HCT116 (cell line): ENCODE measurements around the gene ZP1.

Source experiments
- CEBPB ChIP-seq: IDR thresholded peaks from 2 replicates; pipeline ENCODE4 v1.6.1; 2012; ENCODE audit warnings: low read depth
- ELF1 ChIP-seq: IDR thresholded peaks from 2 replicates; pipeline ENCODE4 v1.6.1; 2012; ENCODE audit warnings: low read depth, borderline replicate concordance
- EZH2 ChIP-seq: fragments of 200-600 bp; sonication (generic); IDR thresholded peaks from 2 replicates; pipeline ENCODE4 v1.6.1; 2017; ENCODE audit warnings: antibody characterized with exemption, mixed run types
- FOSL1 ChIP-seq: IDR thresholded peaks from 2 replicates; pipeline ENCODE4 v1.6.1; 2012; ENCODE audit warnings: low read depth
- POLR2A ChIP-seq: IDR thresholded peaks from 2 replicates; pipeline ENCODE4 v1.7.0; 2011; ENCODE audit warnings: borderline replicate concordance; ENCODE audit not compliant: insufficient read depth, insufficient read length; ENCODE audit errors: extremely low read depth
- POLR2AphosphoS5 ChIP-seq: IDR thresholded peaks from 2 replicates; pipeline ENCODE4 v1.6.1; 2011; ENCODE audit warnings: mild to moderate bottlenecking, low read depth, low read length, moderate library complexity
- RAD21 ChIP-seq: IDR thresholded peaks from 2 replicates; pipeline ENCODE4 v1.6.1; 2012; ENCODE audit warnings: low read depth, mild to moderate bottlenecking
- SIN3A ChIP-seq: IDR thresholded peaks from 2 replicates; pipeline ENCODE4 v1.6.1; 2012; ENCODE audit warnings: low read depth
- TCF7L2 ChIP-seq: IDR thresholded peaks from 2 replicates; pipeline ENCODE4 v1.7.0; 2011; ENCODE audit warnings: borderline replicate concordance, inconsistent platforms; ENCODE audit not compliant: insufficient read depth, insufficient read length; ENCODE audit errors: extremely low read depth
- YY1 ChIP-seq: IDR thresholded peaks from 2 replicates; pipeline ENCODE4 v1.6.1; 2011; ENCODE audit warnings: low read length, low read depth, moderate library complexity, mild to moderate bottlenecking; ENCODE audit not compliant: insufficient replicate concordance; ENCODE audit errors: extremely low read depth
- TF ChIP-seq, protein P1 (sequence below): IDR thresholded peaks from 2 replicates; pipeline ENCODE4 v1.6.1; 2012
- TF ChIP-seq, protein P2 (sequence below), 3 experiments: fragments of 200-600 bp in 1 of 3; sonication (generic) in 1 of 3; IDR thresholded peaks in 2 of 3; conservative IDR thresholded peaks in 1 of 3; 2 replicates each; pipeline ENCODE4 v1.5.1; 2012 to 2017; ENCODE audit warnings: low read depth in 2 of 3, low read length in 2 of 3, antibody characterized with exemption in 1 of 3, borderline replicate concordance in 1 of 3, control low read depth in 1 of 3, mild to moderate bottlenecking in 1 of 3, mixed read lengths in 1 of 3, mixed run types in 1 of 3, moderate library complexity in 1 of 3; ENCODE audit not compliant: insufficient read depth in 1 of 3
- TF ChIP-seq, protein P3 (sequence below): IDR thresholded peaks from 2 replicates; pipeline ENCODE4 v1.6.1; 2012; ENCODE audit warnings: low read depth

DNA sequence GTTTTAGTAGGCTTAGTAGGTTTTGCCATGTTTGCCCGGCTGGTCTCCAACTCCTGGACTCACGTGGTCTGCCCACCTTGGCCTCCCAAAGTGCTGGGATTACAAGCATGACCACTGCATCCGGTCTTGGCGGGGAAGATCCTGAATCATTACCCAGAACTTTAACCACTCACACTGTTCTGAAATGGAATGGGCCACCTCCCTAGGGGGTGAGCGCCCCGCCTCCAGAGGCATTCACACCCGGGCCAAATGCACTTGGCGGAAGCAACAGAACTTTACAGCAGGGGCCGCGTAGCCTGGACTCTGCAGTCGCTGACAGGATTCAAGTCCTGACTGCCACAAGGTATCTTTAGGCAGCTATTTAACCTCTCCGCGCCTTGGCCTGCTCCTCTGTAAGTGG, 20.1 kb upstream of the ZP1 start:
- TF ChIP-seq POLR2A (no peak), SIN3A (no peak), EZH2 (no peak), TCF7L2 (no peak), FOSL1 (no peak), ELF1 (no peak), POLR2AphosphoS5 (no peak), YY1 (no peak), RAD21 (no peak), CEBPB (no peak)
- TF ChIP-seq, protein P1, sequence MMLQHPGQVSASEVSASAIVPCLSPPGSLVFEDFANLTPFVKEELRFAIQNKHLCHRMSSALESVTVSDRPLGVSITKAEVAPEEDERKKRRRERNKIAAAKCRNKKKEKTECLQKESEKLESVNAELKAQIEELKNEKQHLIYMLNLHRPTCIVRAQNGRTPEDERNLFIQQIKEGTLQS: no peak
- TF ChIP-seq, protein P2, sequence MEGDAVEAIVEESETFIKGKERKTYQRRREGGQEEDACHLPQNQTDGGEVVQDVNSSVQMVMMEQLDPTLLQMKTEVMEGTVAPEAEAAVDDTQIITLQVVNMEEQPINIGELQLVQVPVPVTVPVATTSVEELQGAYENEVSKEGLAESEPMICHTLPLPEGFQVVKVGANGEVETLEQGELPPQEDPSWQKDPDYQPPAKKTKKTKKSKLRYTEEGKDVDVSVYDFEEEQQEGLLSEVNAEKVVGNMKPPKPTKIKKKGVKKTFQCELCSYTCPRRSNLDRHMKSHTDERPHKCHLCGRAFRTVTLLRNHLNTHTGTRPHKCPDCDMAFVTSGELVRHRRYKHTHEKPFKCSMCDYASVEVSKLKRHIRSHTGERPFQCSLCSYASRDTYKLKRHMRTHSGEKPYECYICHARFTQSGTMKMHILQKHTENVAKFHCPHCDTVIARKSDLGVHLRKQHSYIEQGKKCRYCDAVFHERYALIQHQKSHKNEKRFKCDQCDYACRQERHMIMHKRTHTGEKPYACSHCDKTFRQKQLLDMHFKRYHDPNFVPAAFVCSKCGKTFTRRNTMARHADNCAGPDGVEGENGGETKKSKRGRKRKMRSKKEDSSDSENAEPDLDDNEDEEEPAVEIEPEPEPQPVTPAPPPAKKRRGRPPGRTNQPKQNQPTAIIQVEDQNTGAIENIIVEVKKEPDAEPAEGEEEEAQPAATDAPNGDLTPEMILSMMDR (IDR thresholded peaks at IDR 0.05 in 2 of 3, conservative IDR thresholded peaks at IDR 0.05 in 1 of 3; ENCODE audit: borderline replicate concordance in 1 of 3, insufficient read depth in 1 of 3, low read depth in 2 of 3, low read length in 2 of 3): no peak
- TF ChIP-seq, protein P3, sequence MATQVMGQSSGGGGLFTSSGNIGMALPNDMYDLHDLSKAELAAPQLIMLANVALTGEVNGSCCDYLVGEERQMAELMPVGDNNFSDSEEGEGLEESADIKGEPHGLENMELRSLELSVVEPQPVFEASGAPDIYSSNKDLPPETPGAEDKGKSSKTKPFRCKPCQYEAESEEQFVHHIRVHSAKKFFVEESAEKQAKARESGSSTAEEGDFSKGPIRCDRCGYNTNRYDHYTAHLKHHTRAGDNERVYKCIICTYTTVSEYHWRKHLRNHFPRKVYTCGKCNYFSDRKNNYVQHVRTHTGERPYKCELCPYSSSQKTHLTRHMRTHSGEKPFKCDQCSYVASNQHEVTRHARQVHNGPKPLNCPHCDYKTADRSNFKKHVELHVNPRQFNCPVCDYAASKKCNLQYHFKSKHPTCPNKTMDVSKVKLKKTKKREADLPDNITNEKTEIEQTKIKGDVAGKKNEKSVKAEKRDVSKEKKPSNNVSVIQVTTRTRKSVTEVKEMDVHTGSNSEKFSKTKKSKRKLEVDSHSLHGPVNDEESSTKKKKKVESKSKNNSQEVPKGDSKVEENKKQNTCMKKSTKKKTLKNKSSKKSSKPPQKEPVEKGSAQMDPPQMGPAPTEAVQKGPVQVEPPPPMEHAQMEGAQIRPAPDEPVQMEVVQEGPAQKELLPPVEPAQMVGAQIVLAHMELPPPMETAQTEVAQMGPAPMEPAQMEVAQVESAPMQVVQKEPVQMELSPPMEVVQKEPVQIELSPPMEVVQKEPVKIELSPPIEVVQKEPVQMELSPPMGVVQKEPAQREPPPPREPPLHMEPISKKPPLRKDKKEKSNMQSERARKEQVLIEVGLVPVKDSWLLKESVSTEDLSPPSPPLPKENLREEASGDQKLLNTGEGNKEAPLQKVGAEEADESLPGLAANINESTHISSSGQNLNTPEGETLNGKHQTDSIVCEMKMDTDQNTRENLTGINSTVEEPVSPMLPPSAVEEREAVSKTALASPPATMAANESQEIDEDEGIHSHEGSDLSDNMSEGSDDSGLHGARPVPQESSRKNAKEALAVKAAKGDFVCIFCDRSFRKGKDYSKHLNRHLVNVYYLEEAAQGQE: no peak
